ENCODE results near the gene G6PC3.
"Not testable (repeated sequence)": the region's sequence is repeated elsewhere in the genome, so short reads cannot be mapped to it uniquely, and the experiment has no call there.

Gene G6PC3

GRCh38 chr17:44070455-44071197, at the start of gene G6PC3:
G6PC3 (plus strand) TSS chr17:44070735; CDS start chr17:44070966, 231 bp downstream.
- peak; percentile 97 for DNase-seq

GRCh38 chr17:44021227-44021626, 49.3 kb upstream of the G6PC3 start:
- DNase-seq = not testable (repeated sequence)

- no peak for DNase-seq
These were observed 48.3 kb upstream of the G6PC3 start for GRCh38 chr17:44022246-44022645.

- no peak for DNase-seq
These were observed 46.8 kb upstream of the G6PC3 start for GRCh38 chr17:44023545-44024270.

- DNase-seq = peak; percentile 88
These were observed 46.3 kb upstream of the G6PC3 start for GRCh38 chr17:44024271-44024663.

- DNase-seq = no peak
These were observed 45.7 kb upstream of the G6PC3 start for GRCh38 chr17:44024853-44025252.

- no peak for DNase-seq
These were observed 40.8 kb upstream of the G6PC3 start for GRCh38 chr17:44029736-44030135.

GRCh38 chr17:44030482-44030881, 40.1 kb upstream of the G6PC3 start:
- DNase-seq = no peak

GRCh38 chr17:44033861-44034408, 36.6 kb upstream of the G6PC3 start:
- DNase-seq = no peak

- DNase-seq = not testable (repeated sequence)
These were observed 35.8 kb upstream of the G6PC3 start for GRCh38 chr17:44034688-44035087.

GRCh38 chr17:44037471-44037870, 33.1 kb upstream of the G6PC3 start:
- DNase-seq = no peak

- no peak for DNase-seq
These were observed 31.9 kb upstream of the G6PC3 start for GRCh38 chr17:44038604-44039011.

GRCh38 chr17:44039829-44040635, 30.5 kb upstream of the G6PC3 start:
- no peak for DNase-seq

- no peak for DNase-seq
These were observed 27.3 kb upstream of the G6PC3 start for GRCh38 chr17:44043272-44043696.

- no peak for DNase-seq
These were observed 26.5 kb upstream of the G6PC3 start for GRCh38 chr17:44044071-44044470.

GRCh38 chr17:44045486-44045885, 25.0 kb upstream of the G6PC3 start:
- DNase-seq = no peak

- DNase-seq = not testable (repeated sequence)
These were observed 23.6 kb upstream of the G6PC3 start for GRCh38 chr17:44046893-44047292.

GRCh38 chr17:44049294-44050060, 21.1 kb upstream of the G6PC3 start:
- DNase-seq = no peak

GRCh38 chr17:44053125-44053872, 17.2 kb upstream of the G6PC3 start:
- peak; percentile 33 for DNase-seq

- no peak for DNase-seq
These were observed 11.2 kb upstream of the G6PC3 start for GRCh38 chr17:44059101-44059892.

GRCh38 chr17:44061446-44061845, 9.1 kb upstream of the G6PC3 start:
- no peak for DNase-seq

Measured in NCI-H1092 (cell line).